HG03139 (cell line): Measurements from ENCODE around the gene SEPTIN8.

Experiments
- ATAC-seq: cut with Tn5 transposase; IDR thresholded peaks from one replicate; pipeline ENCODE4 v1.9.1; 2021; ENCODE audit not compliant: unreplicated experiment

SEPTIN8 gene

DNA sequence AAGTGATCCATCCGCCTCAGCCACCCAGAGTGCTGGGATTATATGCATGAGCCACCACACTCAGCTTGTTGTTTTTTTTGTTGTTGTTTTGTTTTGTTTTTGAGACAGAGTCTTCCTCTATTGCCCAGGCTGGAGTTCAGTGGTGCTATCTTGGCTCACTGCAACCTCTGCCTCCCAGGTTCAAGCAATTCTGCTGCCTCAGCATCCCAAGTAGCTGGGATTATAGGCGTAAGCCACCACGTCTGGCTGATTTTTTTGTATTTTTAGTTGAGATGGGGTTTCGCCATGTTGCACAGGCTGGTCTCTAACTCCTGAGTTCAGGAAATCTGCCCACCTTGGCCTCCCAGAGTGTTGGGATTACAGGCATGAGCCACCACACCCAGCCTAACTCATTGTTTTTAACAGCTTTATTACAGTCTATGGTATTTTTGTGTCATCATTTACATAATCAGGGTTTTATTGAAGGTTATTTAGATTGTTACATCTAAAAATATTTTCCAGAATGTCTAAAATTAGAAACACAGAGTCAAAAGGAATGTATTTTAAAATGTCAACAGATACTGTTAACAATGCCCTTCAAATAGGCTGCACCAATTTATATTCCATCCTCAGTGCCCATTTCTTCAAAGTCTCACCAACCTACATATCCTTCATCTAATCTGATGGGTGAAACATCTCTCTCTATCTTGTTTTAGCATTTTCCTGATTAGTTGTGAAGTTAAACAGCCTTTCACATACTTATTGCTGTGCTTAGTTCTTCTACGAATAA, 58.3 kb downstream of the SEPTIN8 start:
- no peak for ATAC-seq

DNA sequence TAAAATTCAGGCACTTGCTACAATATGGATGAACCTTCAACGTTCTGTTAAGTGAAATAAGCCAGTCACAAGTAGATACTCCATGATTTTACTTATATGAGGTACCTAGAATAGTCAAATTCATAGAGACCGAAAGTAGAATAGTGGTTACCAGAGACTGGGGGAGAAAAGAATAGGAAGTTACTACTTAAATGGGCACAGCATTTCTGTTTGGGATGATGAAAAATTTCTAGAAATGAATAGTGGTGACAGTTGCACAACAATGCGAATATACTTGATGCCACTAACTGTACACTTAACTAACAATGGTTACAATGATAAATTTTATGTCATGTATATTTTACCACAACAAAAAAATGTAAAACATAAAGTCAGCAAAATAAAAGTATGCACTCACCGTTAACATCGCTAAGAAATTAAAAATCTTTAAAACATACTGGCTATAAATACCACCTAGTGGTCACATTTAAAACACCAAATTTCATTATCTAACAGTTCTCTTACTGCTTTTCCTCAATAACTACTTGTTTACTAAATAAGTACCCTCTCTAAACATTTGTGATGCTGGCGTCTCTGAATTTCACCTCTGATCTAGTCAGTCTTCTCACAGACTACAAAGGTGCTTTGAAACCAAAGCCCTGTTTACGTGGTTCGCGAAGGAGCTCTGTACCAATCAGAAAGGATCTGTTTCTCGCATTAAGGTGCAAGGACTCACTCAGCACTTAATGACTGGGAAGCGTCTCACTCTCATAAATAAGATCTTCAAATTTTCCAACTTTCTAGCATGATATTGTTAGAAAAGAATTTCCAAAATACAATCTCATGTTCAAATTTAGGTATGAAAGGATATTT, 62.4 kb downstream of the SEPTIN8 start:
- ATAC-seq, result no peak

DNA sequence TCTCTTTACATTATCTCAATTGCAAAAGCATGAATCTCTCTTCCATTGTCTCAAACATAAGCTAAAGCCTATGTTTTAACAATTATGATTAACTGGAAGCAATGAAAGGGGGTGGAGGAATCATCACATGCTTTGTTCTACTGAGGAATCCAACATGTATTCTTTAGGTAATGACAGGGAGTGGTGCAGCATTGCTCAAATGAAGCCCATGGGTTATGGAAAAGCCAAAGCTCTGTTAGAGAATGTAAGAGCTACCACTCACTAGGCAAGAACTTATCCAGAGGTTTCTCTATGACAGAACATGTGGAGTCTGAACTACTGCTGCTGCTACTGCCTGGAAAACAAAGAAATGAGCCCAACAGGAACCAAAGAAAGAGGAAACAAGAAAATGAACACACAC, 68.4 kb downstream of the SEPTIN8 start:
- no peak for ATAC-seq

DNA sequence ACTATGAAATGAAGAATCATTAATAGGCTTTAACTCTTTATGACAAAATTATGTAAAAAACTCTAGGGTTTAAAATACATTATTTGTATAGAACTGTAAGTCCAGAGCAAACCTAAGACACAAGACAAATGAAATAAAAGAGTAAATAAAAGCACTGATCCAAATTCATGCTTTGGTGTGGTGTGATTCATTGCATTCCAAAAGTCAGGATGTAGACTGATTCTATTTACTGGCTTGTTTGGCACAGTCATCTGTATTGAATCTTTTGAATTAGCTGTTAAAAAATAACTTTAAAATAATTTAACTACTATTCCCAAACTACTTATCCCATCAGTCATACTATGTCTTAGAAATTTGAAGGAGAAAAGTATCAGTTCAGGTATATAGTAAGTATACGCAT, 72.2 kb downstream of the SEPTIN8 start:
- ATAC-seq, result no peak
